ENCODE measurements around the gene MLN.
A peak's percentile ranks its signal among the peaks of the same experiment; 100 is the strongest.

Gene MLN

GRCh38 chr6:33848484-33848883, 44.7 kb upstream of the MLN start:
- H3K4me3 ChIP-seq (ENCODE audit: control insufficient read depth, low read depth, low read length): no peak overlapping the region
- no peak for DNase-seq (ENCODE audit: low read depth)
- no peak for TF ChIP-seq CTCF (conservative IDR thresholded peaks at IDR 0.05; ENCODE audit: control insufficient read depth, insufficient read depth, low read depth, low read length)

GRCh38 chr6:33847867-33848266, 44.1 kb upstream of the MLN start:
- no peak overlapping the region for H3K4me3 ChIP-seq (ENCODE audit: control insufficient read depth, low read depth, low read length)
- TF ChIP-seq CTCF (conservative IDR thresholded peaks at IDR 0.05; ENCODE audit: control insufficient read depth, insufficient read depth, low read depth, low read length): no peak
- no peak for DNase-seq (ENCODE audit: low read depth)

GRCh38 chr6:33847078-33847477, 43.3 kb upstream of the MLN start:
- DNase-seq (ENCODE audit: low read depth): no peak
- no peak for TF ChIP-seq CTCF (conservative IDR thresholded peaks at IDR 0.05; ENCODE audit: control insufficient read depth, insufficient read depth, low read depth, low read length)
- no peak overlapping the region for H3K4me3 ChIP-seq (ENCODE audit: control insufficient read depth, low read depth, low read length)

GRCh38 chr6:33846226-33846625, 42.4 kb upstream of the MLN start:
- peak; percentile 26 for DNase-seq (ENCODE audit: low read depth)
- TF ChIP-seq CTCF (conservative IDR thresholded peaks at IDR 0.05; ENCODE audit: control insufficient read depth, insufficient read depth, low read depth, low read length): no peak
- no peak overlapping the region for H3K4me3 ChIP-seq (ENCODE audit: control insufficient read depth, low read depth, low read length)

- DNase-seq (ENCODE audit: low read depth): no peak
- H3K4me3 ChIP-seq (ENCODE audit: control insufficient read depth, low read depth, low read length): no peak overlapping the region
- TF ChIP-seq CTCF (conservative IDR thresholded peaks at IDR 0.05; ENCODE audit: control insufficient read depth, insufficient read depth, low read depth, low read length): no peak
Observed at GRCh38 chr6:33845031-33845745, 41.4 kb upstream of the MLN start.

GRCh38 chr6:33843131-33844121, 39.6 kb upstream of the MLN start:
- DNase-seq (ENCODE audit: low read depth): no peak
- H3K4me3 ChIP-seq (ENCODE audit: control insufficient read depth, low read depth, low read length): no peak overlapping the region
- no peak for TF ChIP-seq CTCF (conservative IDR thresholded peaks at IDR 0.05; ENCODE audit: control insufficient read depth, insufficient read depth, low read depth, low read length)
